K562 (cell line): ENCODE results near the gene STPG4. TPM values are rescaled to one million over a fixed set of nuclear protein-coding genes. Genes with fewer than 3 reads are reported as not detected.
A peak's percentile ranks its signal among the peaks of the same experiment; 100 is the strongest.

Source experiments
- ATAC-seq: fragments of 200-7000 bp; cut with Tn5 transposase; 3 replicates; pipeline ENCODE4 v1.9.1; 2020; ENCODE audit warnings: moderate library complexity
- BruUV-seq: library from RNA; stranded (reverse); fragments of 400-500 nt; replicated peaks from 2 replicates; lab custom pipeline; 2021; lab: Mats Ljungman, UMichigan
- CTCF ChIA-PET: fragments of 300-600 bp; formaldehyde crosslinking; extraction: SDS; loops from one replicate; lab custom pipeline; 2021; ENCODE audit warnings: low intra/inter-chr PET ratio; lab: Yijun Ruan, JAX
- POLR2A ChIA-PET: fragments of 300-600, 350-650 bp; sonication (Branson Sonifier 250); formaldehyde crosslinking; extraction: SDS; loops from one replicate; lab custom pipeline; 2021; ENCODE audit warnings: antibody characterized with exemption, inconsistent platforms; lab: Yijun Ruan, JAX
- DNase-seq, 4 experiments: peaks; one replicate each; pipeline versions ENCODE4 v3.0.0 to v3.0.0-alpha.2; 2011 to 2018; ENCODE audit warnings: low spot score in 3 of 4, mixed read lengths in 3 of 4; ENCODE audit errors: extremely low read depth in 1 of 4
- FAIRE-seq: peaks from 2 replicates; lab custom pipeline; 2011; peaks lifted over from hg19 to GRCh38; lab: Jason Lieb, UNC
- H2AFZ ChIP-seq: 2 replicates; pipeline ENCODE4 v1.6.0; 2011; ENCODE audit warnings: low read depth, low read length, control low read depth, inconsistent platforms
- H3K27ac ChIP-seq: fragments of 200-600 bp; 3 replicates; pipeline ENCODE4 v1.8.0; 2011; ENCODE audit warnings: low read depth, mild to moderate bottlenecking, control low read depth, inconsistent platforms, low read length, moderate library complexity, mixed read lengths; ENCODE audit errors: extremely low read depth
- H3K27me3 ChIP-seq, 2 experiments: fragments of 300-600 bp in 1 of 2; 2 replicates in 1 of 2; 3 replicates in 1 of 2; pipeline versions ENCODE4 v1.6.0 to v1.8.0; 2011; ENCODE audit warnings: inconsistent platforms in 2 of 2, low read length in 2 of 2, mild to moderate bottlenecking in 1 of 2, mixed read lengths in 1 of 2, moderate library complexity in 1 of 2; ENCODE audit not compliant: control insufficient read depth in 2 of 2, insufficient read depth in 2 of 2
- H3K36me3 ChIP-seq: fragments of 300-600 bp; 3 replicates; pipeline ENCODE4 v1.8.0; 2011; ENCODE audit warnings: mild to moderate bottlenecking, low read length, inconsistent platforms; ENCODE audit not compliant: control insufficient read depth, insufficient read depth
- H3K4me1 ChIP-seq, 2 experiments: fragments of 200-600 bp in 1 of 2; replicated peaks in 1 of 2; 2 replicates in 1 of 2; 3 replicates in 1 of 2; pipeline versions ENCODE4 v1.5.1 to v1.8.0; 2011; ENCODE audit warnings: inconsistent platforms in 2 of 2, low read length in 2 of 2, mild to moderate bottlenecking in 1 of 2, mixed read lengths in 1 of 2, moderate library complexity in 1 of 2; ENCODE audit not compliant: control insufficient read depth in 2 of 2, insufficient read depth in 2 of 2
- H3K4me2 ChIP-seq: 2 replicates; pipeline ENCODE4 v1.6.1; 2011; ENCODE audit warnings: low read length, control low read depth, inconsistent platforms, mixed read lengths; ENCODE audit not compliant: insufficient read depth
- H3K4me3 ChIP-seq: fragments of 200-600 bp; sonication (generic), shearing (Covaris generic); 2 replicates; pipeline ENCODE4 v1.5.1; 2016; ENCODE audit warnings: control low read depth, inconsistent platforms
- H3K79me2 ChIP-seq: fragments of 200-600 bp; 3 replicates; pipeline ENCODE4 v1.8.0; 2011; ENCODE audit warnings: low read length, inconsistent platforms; ENCODE audit not compliant: control insufficient read depth, insufficient read depth
- H3K9ac ChIP-seq, 2 experiments: 2 replicates each; pipeline versions ENCODE4 v1.6.0 to v1.6.1; 2011; ENCODE audit warnings: low read depth in 2 of 2, low read length in 2 of 2, control low read depth in 1 of 2, inconsistent platforms in 1 of 2, mild to moderate bottlenecking in 1 of 2, mixed read lengths in 1 of 2; ENCODE audit not compliant: insufficient read depth in 1 of 2
- H3K9me1 ChIP-seq: one replicate; pipeline ENCODE4 v1.6.0; 2011; ENCODE audit warnings: inconsistent platforms, mild to moderate bottlenecking, low read length, moderate library complexity; ENCODE audit not compliant: control insufficient read depth, insufficient read depth
- H3K9me3 ChIP-seq: replicated peaks from 2 replicates; pipeline ENCODE4 v1.5.1; 2011; ENCODE audit warnings: low read depth, low read length, inconsistent platforms; ENCODE audit not compliant: control insufficient read depth, insufficient read depth
- H4K20me1 ChIP-seq: replicated peaks from 2 replicates; pipeline ENCODE4 v1.6.1; 2011; ENCODE audit warnings: low read length, inconsistent platforms, mixed read lengths; ENCODE audit not compliant: control insufficient read depth, insufficient read depth
- CAMTA2 ChIP-seq: fragments of 250-450 bp; sonication (Bioruptor Pico); conservative IDR thresholded peaks from 2 replicates; pipeline ENCODE4 v1.5.1; 2022
- CBFA2T3 ChIP-seq: fragments of 450-650 bp; IDR thresholded peaks from 2 replicates; pipeline ENCODE4 v1.6.1; 2017
- EP400 ChIP-seq: fragments of 450-650 bp; IDR thresholded peaks from 2 replicates; pipeline ENCODE4 v1.6.1; 2017; ENCODE audit warnings: antibody characterized with exemption, mild to moderate bottlenecking, moderate library complexity
- HMG20A ChIP-seq: fragments of 450-650 bp; formaldehyde crosslinking; conservative IDR thresholded peaks from 2 replicates; pipeline ENCODE4 v1.4.0; 2020; ENCODE audit warnings: mild to moderate bottlenecking, mixed read lengths
- MCM5 ChIP-seq: fragments of 450-650 bp; IDR thresholded peaks from 2 replicates; pipeline ENCODE4 v1.6.1; 2016; ENCODE audit warnings: low read depth
- NCOA1 ChIP-seq: fragments of 450-650 bp; IDR thresholded peaks from 2 replicates; pipeline ENCODE4 v1.6.1; 2016; ENCODE audit warnings: low read depth
- NFIC ChIP-seq: fragments of 450-650 bp; IDR thresholded peaks from 2 replicates; pipeline ENCODE4 v1.6.1; 2017; ENCODE audit warnings: mild to moderate bottlenecking, inconsistent platforms
- SLC30A9 ChIP-seq: fragments of 250-450 bp; sonication (Bioruptor Pico); IDR thresholded peaks from 2 replicates; pipeline ENCODE4 v1.8.0; 2022; ENCODE audit warnings: mild to moderate bottlenecking, moderate library complexity
- TCF7 ChIP-seq: sonication (generic); IDR thresholded peaks from 2 replicates; pipeline ENCODE4 v1.6.1; 2016; ENCODE audit warnings: antibody characterized with exemption, borderline replicate concordance
- ZFP30 ChIP-seq: fragments of 250-450 bp; sonication (Bioruptor Pico); IDR thresholded peaks from 2 replicates; pipeline ENCODE4 v1.8.0; 2022; ENCODE audit warnings: moderate library complexity, mild to moderate bottlenecking, inconsistent platforms, borderline replicate concordance
- ZKSCAN8 ChIP-seq: fragments of 200-800 bp; sonication (Bioruptor generic); IDR thresholded peaks from 2 replicates; pipeline ENCODE4 v1.6.1; 2016; ENCODE audit warnings: missing genetic modification characterization, missing compliant biosample characterization
- ZNF57 ChIP-seq: fragments of 450-650 bp; formaldehyde crosslinking; IDR thresholded peaks from 2 replicates; pipeline ENCODE4 v1.4.0; 2020; ENCODE audit warnings: mild to moderate bottlenecking, moderate library complexity
- WGBS: fragments of 100-300 bp; shearing (Covaris generic); methylation state at CpG from one replicate; pipeline ENCODE4 v1.1.6; 2016; ENCODE audit warnings: low coverage, mixed read lengths; ENCODE audit not compliant: insufficient coverage; ENCODE audit errors: missing lambda C conversion rate; 5-methylcytosine and 5-hydroxymethylcytosine counted together
- in situ Hi-C: fragments of 300-500 bp; cut with MboI; formaldehyde crosslinking; loops from 4 replicates; pipeline ENCODE4 v1.15.0; 2018; ENCODE audit warnings: inconsistent platforms, mixed read lengths
- intact Hi-C: fragments of 100-400 bp; cut with micrococcal nuclease; formaldehyde crosslinking; loops from 2 replicates; pipeline ENCODE4 v1.14.2; 2022
- polyA plus RNA-seq, 8 experiments: library from polyadenylated mRNA; depleted of rRNA in 4 of 8; stranded (reverse) in 5 of 8; unstranded in 3 of 8; fragments of >200 nt; fragmentation: Nextera tagmentation in 2 of 8; fragmentation: Illumina TruSeq in 1 of 8; extraction: Ambion mirVana in 2 of 8; extraction: Trizol in 1 of 8; gene quantifications; 2 replicates each; pipeline versions ENCODE4 v1.2.1 to v1.2.3, GENCODE V29; 2011 to 2014; ENCODE audit warnings: inconsistent platforms in 1 of 8, missing spikeins in 1 of 8
- total RNA-seq, 7 experiments: library from RNA; depleted of rRNA in 6 of 7; stranded (reverse); fragments of >200 nt in 6 of 7; fragmentation: Illumina TruSeq in 2 of 7; extraction: Trizol in 2 of 7; gene quantifications; 2 replicates each; pipeline versions ENCODE4 v1.2.1 to v1.2.3, GENCODE V29; 2011 to 2021; ENCODE audit warnings: low replicate concordance in 1 of 7
- TF ChIP-seq, protein P1 (sequence below): sonication (generic); formaldehyde crosslinking; IDR thresholded peaks from 2 replicates; pipeline ENCODE4 v1.8.1; 2023; ENCODE audit warnings: mild to moderate bottlenecking, missing genetic modification reagents

Gene STPG4
- total and polyA plus RNA-seq, 9 of the 15 experiments (the other 6 are each of a cell fraction or from before 2014, with no cell fraction given): 0.10 to 0.68 (median 0.22) TPM; not detected in 6

DNA sequence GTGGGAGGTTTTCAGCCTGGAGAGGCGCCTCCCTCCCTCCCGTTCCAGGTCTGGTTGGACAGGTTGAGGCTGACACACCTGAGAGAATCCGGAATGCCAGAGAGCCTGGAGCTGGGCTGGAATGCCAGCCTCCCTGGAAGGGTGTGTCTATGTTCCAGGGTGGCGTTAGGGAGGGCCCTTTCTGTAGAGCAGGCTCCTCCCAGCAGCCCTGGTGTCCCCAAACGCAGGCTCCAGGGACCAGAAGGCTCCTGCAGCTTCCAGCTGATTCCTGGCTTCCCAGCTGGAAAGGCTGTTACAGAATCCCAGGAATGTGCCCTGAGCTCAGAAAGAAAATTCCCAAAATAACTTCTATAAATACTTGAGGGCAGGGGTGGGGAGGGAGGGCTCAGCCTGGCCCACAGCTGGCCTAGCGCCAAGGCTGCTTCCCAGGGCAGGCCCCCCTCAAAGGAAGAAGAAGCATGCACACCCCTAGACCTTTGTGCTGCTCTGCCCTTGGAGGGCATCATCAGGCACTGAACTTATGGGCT, 85.4 kb downstream of the STPG4 start:
- no peaks in the 10 kb centered on the region for H3K27me3 ChIP-seq
- no peak overlapping the region for H3K4me3 ChIP-seq
- WGBS: 71% methylated on average over 5 of the region's 6 CpGs
- no peak overlapping the region for H3K4me2 ChIP-seq
- H4K20me1 ChIP-seq: 0 out of 2 replicates have a peak, but pooled peaks cover 5% of the 10 kb centered on the region
- FAIRE-seq: no peak
- BruUV-seq: no TSS peak
- H3K36me3 ChIP-seq: no peaks in the 10 kb centered on the region
- ChIA-PET CTCF (no interaction called here), POLR2A (no interaction called here)
- H3K79me2 ChIP-seq: no peaks in the 10 kb centered on the region
- H3K27ac ChIP-seq: no peak overlapping the region
- in situ Hi-C loops: no loop called here
- peaks cover 5% of the 10 kb centered on the region for H3K9me1 ChIP-seq
- TF ChIP-seq CAMTA2 (CRISPR knock-in tag): no peak
- TF ChIP-seq NFIC: peak; percentile 75
- TF ChIP-seq, all 486 proteins: peak for 1
- DNase-seq: no peak
- H3K9me3 ChIP-seq: no peaks in the 10 kb centered on the region
- H2AFZ ChIP-seq: no peak overlapping the region
- peaks cover 0 to 8% of the 10 kb centered on the region in 2 experiments; a peak in 2 of 5 replicates for H3K4me1 ChIP-seq
- intact Hi-C loops: no loop called here
- ATAC-seq: no peak
- 0 out of 4 replicates have a peak overlapping the region, but pooled peaks of 1 of the 2 experiments have one; percentile 7 for H3K9ac ChIP-seq

DNA sequence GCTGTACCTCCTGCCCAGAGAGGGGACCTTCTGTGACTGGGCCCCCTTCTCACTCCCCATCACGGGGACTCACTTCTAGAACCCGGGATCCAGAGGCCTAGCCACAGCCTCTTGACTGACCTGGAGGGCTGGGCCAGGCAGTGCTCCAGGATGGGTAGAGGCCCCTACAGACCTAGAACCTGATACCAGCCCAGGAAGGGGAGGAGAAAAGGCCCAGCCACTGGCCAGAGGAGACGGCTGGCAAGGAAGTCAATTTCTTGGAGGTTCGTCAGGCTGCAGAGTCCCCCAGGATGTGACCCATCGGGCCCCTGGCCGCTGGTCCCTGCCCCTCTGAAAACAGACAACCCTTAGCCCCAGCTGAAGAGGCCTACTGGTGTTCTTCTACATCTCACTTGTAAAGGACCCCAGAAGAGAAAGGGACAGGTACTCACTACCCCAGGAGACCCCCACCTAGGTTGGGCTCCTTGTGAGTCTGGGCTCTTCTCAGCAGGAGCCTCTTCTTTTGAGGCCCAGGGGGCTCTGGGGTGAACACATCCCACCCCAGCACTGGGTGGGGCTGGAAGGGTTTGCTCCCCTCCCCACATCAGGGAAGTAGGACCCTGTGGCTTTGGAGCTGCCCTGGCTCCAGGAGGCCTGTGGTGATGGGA, 86.0 kb downstream of the STPG4 start:
- 0 out of 2 replicates have a peak, but pooled peaks cover 5% of the 10 kb centered on the region for H4K20me1 ChIP-seq
- no peaks in the 10 kb centered on the region for H3K79me2 ChIP-seq
- no peak overlapping the region for H3K9ac ChIP-seq
- ATAC-seq (no peak), DNase-seq (no peak)
- H3K4me3 ChIP-seq: no peak overlapping the region
- H3K27me3 ChIP-seq: no peaks in the 10 kb centered on the region
- H2AFZ ChIP-seq: no peak overlapping the region
- intact Hi-C loops: no loop called here
- POLR2A ChIA-PET: interaction anchor here (0.8 kb wide), 1 partner anchor 13 kb away, joined by 3 read pairs; no protein-coding TSS in a partner anchor
- TF ChIP-seq ZNF57 (no peak), NCOA1 (no peak), ZFP30 (CRISPR knock-in tag) (no peak), CBFA2T3 (no peak), TCF7 (no peak), HMG20A (CRISPR knock-in tag) (no peak), MCM5 (no peak), EP400 (no peak), SLC30A9 (no peak), ZKSCAN8 (CRISPR knock-in tag) (no peak)
- TF ChIP-seq, protein P1, sequence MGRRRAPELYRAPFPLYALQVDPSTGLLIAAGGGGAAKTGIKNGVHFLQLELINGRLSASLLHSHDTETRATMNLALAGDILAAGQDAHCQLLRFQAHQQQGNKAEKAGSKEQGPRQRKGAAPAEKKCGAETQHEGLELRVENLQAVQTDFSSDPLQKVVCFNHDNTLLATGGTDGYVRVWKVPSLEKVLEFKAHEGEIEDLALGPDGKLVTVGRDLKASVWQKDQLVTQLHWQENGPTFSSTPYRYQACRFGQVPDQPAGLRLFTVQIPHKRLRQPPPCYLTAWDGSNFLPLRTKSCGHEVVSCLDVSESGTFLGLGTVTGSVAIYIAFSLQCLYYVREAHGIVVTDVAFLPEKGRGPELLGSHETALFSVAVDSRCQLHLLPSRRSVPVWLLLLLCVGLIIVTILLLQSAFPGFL (CRISPR knock-in tag): no peak
- TF ChIP-seq, all 486 proteins: peak for 0
- no TSS peak for BruUV-seq
- Histone ChIP-seq H3K27ac (no peak overlapping the region), H3K36me3 (no peaks in the 10 kb centered on the region), H3K9me1 (peaks cover 5% of the 10 kb centered on the region), H3K4me2 (no peak overlapping the region), H3K4me1 (peaks cover 0 to 8% of the 10 kb centered on the region in 2 experiments; a peak in 2 of 5 replicates), H3K9me3 (no peaks in the 10 kb centered on the region)
- 72% methylated on average over 6 of the region's 6 CpGs for WGBS
- in situ Hi-C loops: no loop called here
- CTCF ChIA-PET: no interaction called here
- FAIRE-seq: no peak
